ENCODE measurements around the gene AGRN. TPM values are rescaled to one million over a fixed set of nuclear protein-coding genes. Genes with fewer than 3 reads are reported as not detected.

The AGRN gene
- total RNA-seq, 2 donors from 2014 or later, result 87.7 to 92.4 TPM

- Histone ChIP-seq H3K4me1 (replicated peaks) (peaks cover 13% of the 10 kb centered on the region), H3K27ac (no peak overlapping the region), H3K36me3 (no peaks in the 10 kb centered on the region), H3K4me3 (no peak overlapping the region), H3K27me3 (replicated peaks; ENCODE audit: insufficient read depth) (no peaks in the 10 kb centered on the region), H3K9me3 (no peaks in the 10 kb centered on the region)
- TF ChIP-seq POLR2A (IDR thresholded peaks at IDR 0.05) (no peak), POLR2AphosphoS5 (IDR thresholded peaks at IDR 0.05) (no peak), CTCF (IDR thresholded peaks at IDR 0.05) (no peak)
- intact Hi-C loops (cut with DNase I), result no loop called here
- 79% methylated on average over 30 of the region's 30 CpGs for WGBS
- DNase-seq (ENCODE audit: low spot score), result no peak
Observed at GRCh38 chr1:1037366-1038327, 17.7 kb downstream of the AGRN start.

GRCh38 chr1:1038694-1039093 lies 18.8 kb downstream of the AGRN start:
- no peaks in the 10 kb centered on the region for H3K27me3 ChIP-seq (replicated peaks; ENCODE audit: insufficient read depth)
- H3K4me1 ChIP-seq (replicated peaks), result peaks cover 13% of the 10 kb centered on the region
- no peaks in the 10 kb centered on the region for H3K9me3 ChIP-seq
- no peak overlapping the region for H3K27ac ChIP-seq
- H3K36me3 ChIP-seq, result no peaks in the 10 kb centered on the region
- no peak for TF ChIP-seq POLR2AphosphoS5 (IDR thresholded peaks at IDR 0.05)
- TF ChIP-seq POLR2A (IDR thresholded peaks at IDR 0.05), result no peak
- intact Hi-C loops (cut with DNase I), result no loop called here
- no peak overlapping the region for H3K4me3 ChIP-seq
- no peak for DNase-seq (ENCODE audit: low spot score)
- WGBS, result 86% methylated on average over 6 of the region's 6 CpGs

GRCh38 chr1:1039145-1039910 lies 19.4 kb downstream of the AGRN start:
- Histone ChIP-seq H3K4me1 (replicated peaks) (peaks cover 7% of the 10 kb centered on the region), H3K27me3 (replicated peaks; ENCODE audit: insufficient read depth) (no peaks in the 10 kb centered on the region), H3K36me3 (no peaks in the 10 kb centered on the region), H3K27ac (no peak overlapping the region), H3K9me3 (no peaks in the 10 kb centered on the region), H3K4me3 (no peak overlapping the region)
- intact Hi-C loops (cut with DNase I), result no loop called here
- TF ChIP-seq POLR2AphosphoS5 (IDR thresholded peaks at IDR 0.05), result no peak
- WGBS, result 68% methylated on average over 17 of the region's 17 CpGs
- no peak for DNase-seq (ENCODE audit: low spot score)

- Histone ChIP-seq H3K36me3 (no peaks in the 10 kb centered on the region), H3K27me3 (replicated peaks; ENCODE audit: insufficient read depth) (no peaks in the 10 kb centered on the region)
- WGBS, result 18% methylated on average over 43 of the region's 99 CpGs
Observed at GRCh38 chr1:1040004-1040991, 20.4 kb downstream of the AGRN start.

More at GRCh38 chr1:1040004-1040991, 20.4 kb downstream of the AGRN start:
- peaks cover 7% of the 10 kb centered on the region for H3K4me1 ChIP-seq (replicated peaks)
- intact Hi-C loops (cut with DNase I), result no loop called here
- no peak overlapping the region for H3K27ac ChIP-seq
- H3K9me3 ChIP-seq, result no peaks in the 10 kb centered on the region
- TF ChIP-seq POLR2A (IDR thresholded peaks at IDR 0.05) (peak; percentile 15), CTCF (IDR thresholded peaks at IDR 0.05) (peak in 2 of 4 experiments; percentile 38 to 44), POLR2AphosphoS5 (IDR thresholded peaks at IDR 0.05) (peak; percentile 26)
- peak overlapping the region; percentile 23 to 29 for H3K4me3 ChIP-seq
- peak; percentile 78 for DNase-seq (ENCODE audit: low spot score)
